HEK293 (cell line): ENCODE results near the gene THBS3.

Experiments used
- CTCF ChIA-PET: fragments of 350-600 bp; formaldehyde crosslinking; extraction: SDS; loops from one replicate; lab custom pipeline; 2021; ENCODE audit warnings: antibody characterized with exemption; lab: Yijun Ruan, JAX
- POLR2A ChIA-PET: fragments of 300-600 bp; formaldehyde crosslinking; extraction: SDS; loops from one replicate; lab custom pipeline; 2020; ENCODE audit warnings: antibody characterized with exemption, inconsistent platforms; lab: Yijun Ruan, JAX
- H3K27ac ChIP-seq: fragments of 200-500 bp; sonication (Bioruptor generic); 2 replicates; pipeline ENCODE4 v1.5.1; 2014; ENCODE audit warnings: low read depth, low read length, control low read depth, inconsistent platforms; ENCODE audit errors: extremely low read depth
- H3K36me3 ChIP-seq, 2 experiments: fragments of 200-500 bp in 1 of 2; sonication (Bioruptor generic) in 1 of 2; 1 replicate in 1 of 2; 2 replicates in 1 of 2; pipeline ENCODE4 v1.5.1; 2014 to 2017; ENCODE audit warnings: inconsistent platforms in 2 of 2, low read length in 2 of 2; ENCODE audit not compliant: control insufficient read depth in 2 of 2, insufficient read depth in 1 of 2
- H3K4me1 ChIP-seq: fragments of 200-500 bp; sonication (Bioruptor generic); 2 replicates; pipeline ENCODE4 v1.5.1; 2014; ENCODE audit warnings: mild to moderate bottlenecking, low read length, inconsistent platforms; ENCODE audit not compliant: control insufficient read depth, insufficient read depth
- H3K4me3 ChIP-seq: 2 replicates; pipeline ENCODE4 v1.5.1; 2011; ENCODE audit warnings: low read depth, mild to moderate bottlenecking, control low read depth, low read length, moderate library complexity
- H3K9me3 ChIP-seq: fragments of 200-500 bp; sonication (Bioruptor generic); 2 replicates; pipeline ENCODE4 v1.5.1; 2014; ENCODE audit warnings: low read depth, low read length, inconsistent platforms; ENCODE audit not compliant: control insufficient read depth, insufficient read depth
- IKZF3 ChIP-seq: fragments of 450-650 bp; IDR thresholded peaks from 2 replicates; pipeline ENCODE4 v1.5.0; 2018; ENCODE audit warnings: missing biosample characterization, mild to moderate bottlenecking, missing genetic modification characterization, moderate library complexity
- KLF17 ChIP-seq: fragments of 450-650 bp; formaldehyde crosslinking; IDR thresholded peaks from 2 replicates; pipeline ENCODE4 v1.5.1; 2016; ENCODE audit warnings: missing biosample characterization, missing genetic modification characterization
- KLF8 ChIP-seq: fragments of 450-650 bp; formaldehyde crosslinking; IDR thresholded peaks from 2 replicates; pipeline ENCODE4 v1.5.1; 2016; ENCODE audit warnings: missing biosample characterization, missing genetic modification characterization
- MEIS1 ChIP-seq: sonication (generic); formaldehyde crosslinking; IDR thresholded peaks from 2 replicates; pipeline ENCODE4 v1.8.1; 2022; ENCODE audit warnings: missing genetic modification reagents, mild to moderate bottlenecking, borderline replicate concordance
- SETDB1 ChIP-seq: IDR thresholded peaks from one replicate; pipeline ENCODE4 v1.6.1; 2017; ENCODE audit warnings: mild to moderate bottlenecking, low read length, moderate library complexity, mixed read lengths; ENCODE audit not compliant: insufficient read length
- ZBTB1 ChIP-seq: fragments of 450-650 bp; formaldehyde crosslinking; IDR thresholded peaks from 2 replicates; pipeline ENCODE4 v1.5.1; 2016; ENCODE audit warnings: missing biosample characterization, missing genetic modification characterization
- ZBTB21 ChIP-seq: fragments of 450-650 bp; formaldehyde crosslinking; IDR thresholded peaks from 2 replicates; pipeline ENCODE4 v1.5.1; 2017; ENCODE audit warnings: missing biosample characterization, missing genetic modification characterization
- ZBTB6 ChIP-seq: fragments of 450-650 bp; formaldehyde crosslinking; IDR thresholded peaks from 2 replicates; pipeline ENCODE4 v1.5.1; 2017; ENCODE audit warnings: missing biosample characterization, missing genetic modification characterization
- ZEB2 ChIP-seq: fragments of 450-650 bp; formaldehyde crosslinking; IDR thresholded peaks from 2 replicates; pipeline ENCODE4 v1.5.1; 2016; ENCODE audit warnings: missing biosample characterization, missing genetic modification characterization
- ZNF10 ChIP-seq: fragments of 450-650 bp; formaldehyde crosslinking; IDR thresholded peaks from 2 replicates; pipeline ENCODE4 v1.5.1; 2017; ENCODE audit warnings: missing biosample characterization, missing genetic modification characterization
- ZNF132 ChIP-seq: fragments of 450-650 bp; formaldehyde crosslinking; IDR thresholded peaks from 2 replicates; pipeline ENCODE4 v1.5.1; 2017; ENCODE audit warnings: missing biosample characterization, missing genetic modification characterization, borderline replicate concordance
- ZNF146 ChIP-seq: fragments of 450-650 bp; formaldehyde crosslinking; IDR thresholded peaks from 2 replicates; pipeline ENCODE4 v1.5.1; 2016; ENCODE audit warnings: missing biosample characterization, missing genetic modification characterization
- ZNF175 ChIP-seq: fragments of 450-650 bp; formaldehyde crosslinking; IDR thresholded peaks from 2 replicates; pipeline ENCODE4 v1.5.1; 2016; ENCODE audit warnings: missing biosample characterization, missing genetic modification characterization
- ZNF184 ChIP-seq: fragments of 450-650 bp; IDR thresholded peaks from 2 replicates; pipeline ENCODE4 v1.5.1; 2018; ENCODE audit warnings: missing biosample characterization, mild to moderate bottlenecking, missing genetic modification characterization
- ZNF2 ChIP-seq: fragments of 450-650 bp; formaldehyde crosslinking; IDR thresholded peaks from 2 replicates; pipeline ENCODE4 v1.5.1; 2016; ENCODE audit warnings: missing biosample characterization, missing genetic modification characterization
- ZNF26 ChIP-seq: fragments of 450-650 bp; formaldehyde crosslinking; IDR thresholded peaks from 2 replicates; pipeline ENCODE4 v1.5.1; 2016; ENCODE audit warnings: missing biosample characterization, missing genetic modification characterization
- ZNF350 ChIP-seq: fragments of 450-650 bp; formaldehyde crosslinking; IDR thresholded peaks from 2 replicates; pipeline ENCODE4 v1.5.0; 2017; ENCODE audit warnings: missing biosample characterization, mild to moderate bottlenecking, missing genetic modification characterization
- ZNF416 ChIP-seq: fragments of 450-650 bp; formaldehyde crosslinking; IDR thresholded peaks from 2 replicates; pipeline ENCODE4 v1.5.1; 2016; ENCODE audit warnings: missing biosample characterization, missing genetic modification characterization
- ZNF426 ChIP-seq: fragments of 450-650 bp; formaldehyde crosslinking; IDR thresholded peaks from 2 replicates; pipeline ENCODE4 v1.5.1; 2017; ENCODE audit warnings: missing biosample characterization, missing genetic modification characterization, mild to moderate bottlenecking, inconsistent platforms, moderate library complexity
- ZNF449 ChIP-seq: fragments of 450-650 bp; formaldehyde crosslinking; IDR thresholded peaks from 2 replicates; pipeline ENCODE4 v1.5.1; 2017; ENCODE audit warnings: missing biosample characterization, mild to moderate bottlenecking, missing genetic modification characterization, moderate library complexity
- ZNF473 ChIP-seq: fragments of 450-650 bp; formaldehyde crosslinking; IDR thresholded peaks from 2 replicates; pipeline ENCODE4 v1.5.1; 2017; ENCODE audit warnings: missing biosample characterization, missing genetic modification characterization
- ZNF596 ChIP-seq: fragments of 450-650 bp; IDR thresholded peaks from 2 replicates; pipeline ENCODE4 v1.5.0; 2018; ENCODE audit warnings: missing biosample characterization, mild to moderate bottlenecking, missing genetic modification characterization, moderate library complexity
- ZNF621 ChIP-seq: fragments of 450-650 bp; formaldehyde crosslinking; IDR thresholded peaks from 2 replicates; pipeline ENCODE4 v1.5.1; 2017; ENCODE audit warnings: missing biosample characterization, missing genetic modification characterization
- ZNF785 ChIP-seq: fragments of 450-650 bp; formaldehyde crosslinking; IDR thresholded peaks from 2 replicates; pipeline ENCODE4 v1.5.1; 2016; ENCODE audit warnings: missing biosample characterization, missing genetic modification characterization
- ZNF792 ChIP-seq: fragments of 450-650 bp; formaldehyde crosslinking; IDR thresholded peaks from 2 replicates; pipeline ENCODE4 v1.5.1; 2016; ENCODE audit warnings: missing biosample characterization, missing genetic modification characterization
- ZNF843 ChIP-seq: fragments of 450-650 bp; formaldehyde crosslinking; IDR thresholded peaks from 2 replicates; pipeline ENCODE4 v1.5.1; 2016; ENCODE audit warnings: missing biosample characterization, missing genetic modification characterization
- TF ChIP-seq, protein P1 (sequence below): fragments of 450-650 bp; formaldehyde crosslinking; IDR thresholded peaks from 2 replicates; pipeline ENCODE4 v1.5.1; 2016; ENCODE audit warnings: missing biosample characterization, missing genetic modification characterization
- TF ChIP-seq, protein P2 (sequence below): fragments of 450-650 bp; formaldehyde crosslinking; IDR thresholded peaks from 2 replicates; pipeline ENCODE4 v1.5.1; 2016; ENCODE audit warnings: missing biosample characterization, missing genetic modification characterization

The THBS3 gene

DNA sequence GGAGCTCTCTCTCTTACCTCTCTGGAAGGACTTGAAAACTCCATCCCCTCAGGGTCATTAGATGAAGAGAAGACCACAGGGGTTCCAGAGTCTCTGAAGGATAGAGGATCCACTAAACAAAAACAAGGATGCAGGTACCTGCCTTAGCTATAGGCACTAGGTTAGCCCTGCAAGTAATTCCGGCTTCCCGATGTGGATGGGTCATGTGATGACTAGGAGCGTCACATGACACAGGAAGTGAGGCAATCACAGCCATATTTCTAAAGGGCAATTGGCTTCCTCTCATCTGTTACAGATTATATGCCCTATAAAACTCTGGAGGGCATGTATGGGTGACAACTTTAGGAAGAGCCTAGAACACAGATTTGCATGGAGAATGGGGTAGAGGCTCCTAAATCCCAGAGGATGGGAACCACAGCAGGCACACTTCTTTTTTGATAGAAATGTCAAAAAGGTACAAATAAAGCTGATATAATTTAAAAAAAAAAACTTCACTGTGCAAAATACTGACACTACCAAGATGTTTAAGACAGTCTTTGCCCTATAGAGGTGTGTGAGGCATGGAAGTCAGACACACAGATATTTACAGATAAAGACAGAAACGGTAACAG, 33.5 kb upstream of the THBS3 start:
- CTCF ChIA-PET, result interaction anchor here (1.2 to 2.1 kb wide), 4 partner anchors 9 to 34 kb away, joined by 4 to 15 read pairs (median 5); no protein-coding TSS in a partner anchor
- POLR2A ChIA-PET, result interaction anchor here (0.6 to 1.6 kb wide), 7 partner anchors 14 to 82 kb away, joined by 3 to 6 read pairs (median 3); partner anchors contain the start of genes CLK2 and KRTCAP2
- H3K27ac ChIP-seq, result no peak overlapping the region
- TF ChIP-seq KLF8 (tag by site-specific recombination) (peak; percentile 71), ZNF146 (tag by site-specific recombination) (no peak), ZBTB6 (tag by site-specific recombination) (peak; percentile 17; the same call in 1 of the 2 replicates), ZNF2 (tag by site-specific recombination) (no peak), ZNF785 (tag by site-specific recombination) (no peak), ZNF843 (tag by site-specific recombination) (peak; percentile 39; the same call in 1 of the 2 replicates), ZNF175 (tag by site-specific recombination) (no peak), ZBTB1 (tag by site-specific recombination) (no peak), ZNF350 (tag by site-specific recombination) (no peak), KLF17 (tag by site-specific recombination) (no peak), ZNF26 (tag by site-specific recombination) (no peak), ZNF473 (tag by site-specific recombination) (no peak), ZNF792 (no peak), ZBTB21 (tag by site-specific recombination) (0 out of 2 replicates have a peak, but pooled peaks have one; percentile 16), ZEB2 (tag by site-specific recombination) (0 out of 2 replicates have a peak, but pooled peaks have one; percentile 28), ZNF449 (tag by site-specific recombination) (peak; percentile 48; the same call in 1 of the 2 replicates), ZNF621 (no peak), ZNF416 (tag by site-specific recombination) (no peak), IKZF3 (peak; percentile 79), SETDB1 (no peak), ZNF132 (tag by site-specific recombination) (no peak), ZNF426 (tag by site-specific recombination) (no peak), ZNF10 (no peak), MEIS1 (CRISPR knock-in tag) (no peak), ZNF596 (tag by site-specific recombination) (no peak), ZNF184 (0 out of 2 replicates have a peak, but pooled peaks have one; percentile 52)
- TF ChIP-seq, protein P1, sequence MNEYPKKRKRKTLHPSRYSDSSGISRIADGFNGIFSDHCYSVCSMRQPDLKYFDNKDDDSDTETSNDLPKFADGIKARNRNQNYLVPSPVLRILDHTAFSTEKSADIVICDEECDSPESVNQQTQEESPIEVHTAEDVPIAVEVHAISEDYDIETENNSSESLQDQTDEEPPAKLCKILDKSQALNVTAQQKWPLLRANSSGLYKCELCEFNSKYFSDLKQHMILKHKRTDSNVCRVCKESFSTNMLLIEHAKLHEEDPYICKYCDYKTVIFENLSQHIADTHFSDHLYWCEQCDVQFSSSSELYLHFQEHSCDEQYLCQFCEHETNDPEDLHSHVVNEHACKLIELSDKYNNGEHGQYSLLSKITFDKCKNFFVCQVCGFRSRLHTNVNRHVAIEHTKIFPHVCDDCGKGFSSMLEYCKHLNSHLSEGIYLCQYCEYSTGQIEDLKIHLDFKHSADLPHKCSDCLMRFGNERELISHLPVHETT, result peak; percentile 60
- TF ChIP-seq, protein P2, sequence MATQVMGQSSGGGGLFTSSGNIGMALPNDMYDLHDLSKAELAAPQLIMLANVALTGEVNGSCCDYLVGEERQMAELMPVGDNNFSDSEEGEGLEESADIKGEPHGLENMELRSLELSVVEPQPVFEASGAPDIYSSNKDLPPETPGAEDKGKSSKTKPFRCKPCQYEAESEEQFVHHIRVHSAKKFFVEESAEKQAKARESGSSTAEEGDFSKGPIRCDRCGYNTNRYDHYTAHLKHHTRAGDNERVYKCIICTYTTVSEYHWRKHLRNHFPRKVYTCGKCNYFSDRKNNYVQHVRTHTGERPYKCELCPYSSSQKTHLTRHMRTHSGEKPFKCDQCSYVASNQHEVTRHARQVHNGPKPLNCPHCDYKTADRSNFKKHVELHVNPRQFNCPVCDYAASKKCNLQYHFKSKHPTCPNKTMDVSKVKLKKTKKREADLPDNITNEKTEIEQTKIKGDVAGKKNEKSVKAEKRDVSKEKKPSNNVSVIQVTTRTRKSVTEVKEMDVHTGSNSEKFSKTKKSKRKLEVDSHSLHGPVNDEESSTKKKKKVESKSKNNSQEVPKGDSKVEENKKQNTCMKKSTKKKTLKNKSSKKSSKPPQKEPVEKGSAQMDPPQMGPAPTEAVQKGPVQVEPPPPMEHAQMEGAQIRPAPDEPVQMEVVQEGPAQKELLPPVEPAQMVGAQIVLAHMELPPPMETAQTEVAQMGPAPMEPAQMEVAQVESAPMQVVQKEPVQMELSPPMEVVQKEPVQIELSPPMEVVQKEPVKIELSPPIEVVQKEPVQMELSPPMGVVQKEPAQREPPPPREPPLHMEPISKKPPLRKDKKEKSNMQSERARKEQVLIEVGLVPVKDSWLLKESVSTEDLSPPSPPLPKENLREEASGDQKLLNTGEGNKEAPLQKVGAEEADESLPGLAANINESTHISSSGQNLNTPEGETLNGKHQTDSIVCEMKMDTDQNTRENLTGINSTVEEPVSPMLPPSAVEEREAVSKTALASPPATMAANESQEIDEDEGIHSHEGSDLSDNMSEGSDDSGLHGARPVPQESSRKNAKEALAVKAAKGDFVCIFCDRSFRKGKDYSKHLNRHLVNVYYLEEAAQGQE (tag by site-specific recombination), result no peak

More for the DNA sequence above, 33.5 kb upstream of the THBS3 start:
- no peaks in the 10 kb centered on the region for H3K9me3 ChIP-seq
- H3K4me1 ChIP-seq, result peaks cover 5% of the 10 kb centered on the region; the same call in 1 of the 2 replicates
- peak overlapping the region; percentile 41 for H3K4me3 ChIP-seq
- H3K36me3 ChIP-seq, result peaks cover 0 to 31% of the 10 kb centered on the region in 2 experiments; a peak in 2 of 3 replicates
